ENCODE measurements around the gene GTF2IRD1.
A peak's percentile ranks its signal among the peaks of the same experiment; 100 is the strongest.
"Not testable (repeated sequence)": the region's sequence is repeated elsewhere in the genome, so short reads cannot be mapped to it uniquely, and the experiment has no call there.

The GTF2IRD1 gene, protein sequence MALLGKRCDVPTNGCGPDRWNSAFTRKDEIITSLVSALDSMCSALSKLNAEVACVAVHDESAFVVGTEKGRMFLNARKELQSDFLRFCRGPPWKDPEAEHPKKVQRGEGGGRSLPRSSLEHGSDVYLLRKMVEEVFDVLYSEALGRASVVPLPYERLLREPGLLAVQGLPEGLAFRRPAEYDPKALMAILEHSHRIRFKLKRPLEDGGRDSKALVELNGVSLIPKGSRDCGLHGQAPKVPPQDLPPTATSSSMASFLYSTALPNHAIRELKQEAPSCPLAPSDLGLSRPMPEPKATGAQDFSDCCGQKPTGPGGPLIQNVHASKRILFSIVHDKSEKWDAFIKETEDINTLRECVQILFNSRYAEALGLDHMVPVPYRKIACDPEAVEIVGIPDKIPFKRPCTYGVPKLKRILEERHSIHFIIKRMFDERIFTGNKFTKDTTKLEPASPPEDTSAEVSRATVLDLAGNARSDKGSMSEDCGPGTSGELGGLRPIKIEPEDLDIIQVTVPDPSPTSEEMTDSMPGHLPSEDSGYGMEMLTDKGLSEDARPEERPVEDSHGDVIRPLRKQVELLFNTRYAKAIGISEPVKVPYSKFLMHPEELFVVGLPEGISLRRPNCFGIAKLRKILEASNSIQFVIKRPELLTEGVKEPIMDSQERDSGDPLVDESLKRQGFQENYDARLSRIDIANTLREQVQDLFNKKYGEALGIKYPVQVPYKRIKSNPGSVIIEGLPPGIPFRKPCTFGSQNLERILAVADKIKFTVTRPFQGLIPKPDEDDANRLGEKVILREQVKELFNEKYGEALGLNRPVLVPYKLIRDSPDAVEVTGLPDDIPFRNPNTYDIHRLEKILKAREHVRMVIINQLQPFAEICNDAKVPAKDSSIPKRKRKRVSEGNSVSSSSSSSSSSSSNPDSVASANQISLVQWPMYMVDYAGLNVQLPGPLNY

DNA sequence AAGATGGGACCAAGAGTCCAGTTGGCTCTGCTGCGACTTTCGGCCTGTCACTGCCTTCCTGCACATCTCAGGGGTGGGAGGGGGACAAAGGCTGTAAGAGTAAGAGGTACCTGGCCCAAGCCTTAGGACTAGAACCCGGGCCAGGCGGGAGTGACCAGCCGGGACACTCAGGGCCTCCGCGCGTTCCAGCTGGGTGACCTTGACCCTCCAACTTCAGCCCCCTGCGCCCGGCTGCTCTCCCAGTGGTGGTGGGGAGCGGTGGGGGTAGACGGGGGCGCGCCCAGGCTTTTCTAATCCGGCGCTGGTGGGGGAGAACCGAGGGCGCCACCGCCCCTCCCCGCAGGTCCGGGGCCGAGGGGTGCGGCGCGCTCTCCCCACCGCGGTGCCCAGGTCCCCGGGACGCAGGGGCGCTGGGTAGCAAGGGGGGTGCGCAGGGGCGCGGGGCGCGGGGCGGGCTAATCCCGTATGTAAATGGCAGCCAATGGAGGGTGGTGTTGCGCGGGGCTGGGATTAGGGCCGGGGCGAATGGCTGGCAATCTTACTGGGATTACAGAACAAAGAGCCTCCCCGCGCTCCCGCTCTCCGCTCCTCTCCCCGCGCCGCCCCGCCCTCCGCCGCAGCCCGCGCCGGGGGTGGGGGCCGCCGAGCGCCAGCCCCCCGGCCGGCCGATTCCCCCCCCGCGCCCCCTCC, at the start of gene GTF2IRD1:
GTF2IRD1 (plus strand) TSS at position 585 of the 690 bp plus-strand sequence. CDS start 54,175 bp downstream, outside the sequence.
- peak; percentile 61 for DNase-seq

GRCh38 chr7:74404388-74404700, 49.4 kb upstream of the GTF2IRD1 start:
- DNase-seq, result no peak

- DNase-seq, result no peak
Observed at GRCh38 chr7:74404741-74405140, 49.0 kb upstream of the GTF2IRD1 start.

GRCh38 chr7:74405191-74405898, 48.4 kb upstream of the GTF2IRD1 start:
- peak; percentile 33 for DNase-seq

DNA sequence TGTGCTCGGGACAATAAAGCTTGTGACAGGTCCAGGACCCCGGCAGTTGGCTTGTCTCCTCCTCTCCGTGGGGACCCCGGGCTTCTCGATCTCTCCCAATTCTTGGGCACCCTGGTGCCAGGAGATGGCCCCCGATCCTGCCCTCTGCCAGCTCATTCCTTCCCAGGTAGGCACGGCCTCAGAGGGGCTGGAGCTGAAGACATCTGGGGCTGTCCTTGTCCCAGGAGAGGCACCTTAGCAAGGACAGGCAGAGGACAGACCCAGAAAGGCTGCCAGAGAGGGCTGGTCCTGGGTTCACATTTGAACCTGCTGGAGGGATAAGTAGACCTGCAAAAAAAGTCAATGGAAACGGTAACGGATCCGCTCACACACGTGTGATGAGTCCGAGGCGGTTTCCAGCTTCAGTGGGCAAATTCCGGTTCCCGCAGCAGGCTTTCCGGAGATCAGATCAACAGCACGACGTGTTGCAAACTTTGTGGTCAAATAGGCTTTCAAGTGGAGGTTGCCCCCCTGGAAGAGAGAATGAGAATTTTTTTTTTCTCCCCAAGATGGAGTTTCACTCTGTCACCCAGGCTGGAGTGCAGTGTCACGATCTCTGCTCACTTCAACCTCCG, 47.7 kb upstream of the GTF2IRD1 start:
- DNase-seq, result no peak

- DNase-seq, result no peak
Observed at GRCh38 chr7:74407958-74408357, 45.7 kb upstream of the GTF2IRD1 start.

DNA sequence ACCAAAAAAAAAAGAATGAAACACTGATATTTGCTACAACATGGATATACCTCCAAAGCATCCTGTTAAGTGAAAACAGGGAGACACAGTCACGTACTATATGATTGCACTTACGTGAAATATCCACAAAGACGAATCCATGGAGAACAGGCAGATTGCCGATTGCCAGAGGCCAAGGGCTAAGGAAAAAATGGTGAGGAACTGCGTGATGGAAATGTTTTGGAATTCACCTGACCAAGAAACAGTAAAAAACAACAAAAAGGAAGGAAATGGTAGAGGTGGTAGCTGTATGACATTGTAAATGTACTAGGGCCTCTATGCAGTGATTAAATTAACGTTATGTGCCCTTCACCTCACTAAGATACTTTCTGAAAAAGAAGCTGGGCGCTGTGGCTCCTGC, 44.1 kb upstream of the GTF2IRD1 start:
- no peak for DNase-seq

- no peak for DNase-seq
Observed at GRCh38 chr7:74410772-74411171, 42.9 kb upstream of the GTF2IRD1 start.

DNA sequence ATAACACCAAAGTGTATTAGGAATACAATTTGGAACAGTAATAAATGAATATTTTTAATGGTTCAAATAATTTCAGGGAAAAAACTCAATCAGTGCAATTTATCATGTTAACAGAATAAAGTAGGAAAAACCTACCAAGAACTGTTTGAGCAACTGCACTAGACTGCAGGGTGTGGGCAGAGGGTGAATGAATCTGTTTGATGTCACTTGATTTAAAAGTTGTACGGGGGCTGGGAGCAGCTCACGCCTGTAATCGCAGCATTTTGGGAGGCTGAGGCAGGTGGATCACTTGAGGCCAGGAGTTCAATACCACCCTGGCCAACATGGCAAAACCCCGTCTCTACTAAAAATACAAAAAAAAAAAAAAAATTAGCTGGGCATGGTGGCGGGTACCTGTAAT, 42.1 kb upstream of the GTF2IRD1 start:
- not testable (repeated sequence) for DNase-seq

- peak; percentile 14 for DNase-seq
Observed at GRCh38 chr7:74412056-74412455, 41.6 kb upstream of the GTF2IRD1 start.

GRCh38 chr7:74412603-74413002, 41.1 kb upstream of the GTF2IRD1 start:
- no peak for DNase-seq

- DNase-seq, result not testable (repeated sequence)
Observed at GRCh38 chr7:74414595-74415333, 38.9 kb upstream of the GTF2IRD1 start.

- DNase-seq, result no peak
Observed at GRCh38 chr7:74417419-74417971, 36.2 kb upstream of the GTF2IRD1 start.

DNA sequence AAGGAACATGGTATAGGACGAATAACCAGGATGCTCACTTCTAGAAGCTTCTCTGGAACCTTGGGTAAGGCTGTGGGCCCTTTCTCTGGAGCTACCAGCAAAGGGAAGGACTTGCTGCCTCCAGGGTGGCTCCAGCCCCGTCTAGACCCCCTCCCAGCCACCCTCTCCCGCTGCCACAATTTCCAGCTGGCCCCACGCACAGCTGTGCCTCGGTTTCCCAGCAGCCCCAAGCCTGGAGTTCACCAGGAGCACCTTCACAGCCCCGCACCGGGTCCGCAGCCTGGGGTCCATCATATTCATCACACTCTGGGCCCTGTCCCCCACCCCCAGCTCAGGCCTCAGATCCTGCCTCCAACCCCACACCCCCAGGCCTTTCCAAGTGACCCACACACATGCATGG, 35.6 kb upstream of the GTF2IRD1 start:
- DNase-seq, result no peak

GRCh38 chr7:74418538-74418937, 35.2 kb upstream of the GTF2IRD1 start:
- no peak for DNase-seq

DNA sequence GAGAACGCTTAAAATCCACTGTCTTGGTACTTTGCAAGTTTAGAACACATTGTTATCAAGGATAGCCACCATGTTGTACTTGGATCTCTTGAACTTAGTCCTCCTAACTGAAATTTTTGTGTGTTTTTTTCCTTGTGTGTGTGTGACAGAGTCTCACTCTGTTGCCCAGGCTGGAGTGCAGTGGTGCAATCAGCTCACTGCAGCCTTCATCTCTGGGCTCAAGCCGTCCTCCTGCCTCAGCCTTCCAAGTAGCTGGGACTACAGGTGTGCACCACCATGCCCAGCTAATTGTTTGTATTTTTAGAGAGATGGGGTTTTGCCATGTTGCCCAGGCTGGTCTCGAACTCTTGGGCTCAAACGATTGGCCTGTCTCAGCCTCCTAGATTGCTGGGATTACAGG, 34.5 kb upstream of the GTF2IRD1 start:
- DNase-seq, result not testable (repeated sequence)

DNA sequence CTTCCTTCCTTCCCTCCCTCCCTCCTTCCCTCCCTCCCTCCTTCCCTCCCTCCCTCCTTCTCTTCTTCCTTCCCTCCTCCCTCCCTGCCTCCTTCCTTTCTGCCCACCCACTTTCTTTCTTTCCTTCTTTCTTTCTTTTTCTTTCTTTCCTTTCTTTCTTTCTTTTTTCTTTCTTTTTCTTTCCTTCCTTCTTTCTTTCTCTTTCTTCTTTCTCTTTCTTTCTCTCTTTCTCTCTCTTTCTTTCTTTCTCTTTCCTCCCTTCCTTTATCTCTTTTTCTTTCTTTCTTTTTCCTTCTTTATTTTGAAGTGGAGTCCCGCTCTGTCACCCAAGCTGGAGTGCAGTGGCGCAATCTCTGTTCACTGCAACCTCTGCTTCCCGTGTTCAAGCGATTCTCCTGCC, 33.7 kb upstream of the GTF2IRD1 start:
- no peak for DNase-seq

GRCh38 chr7:74424291-74424880, 29.3 kb upstream of the GTF2IRD1 start:
- no peak for DNase-seq

- DNase-seq, result no peak
Observed at GRCh38 chr7:74428023-74428422, 25.7 kb upstream of the GTF2IRD1 start.

DNA sequence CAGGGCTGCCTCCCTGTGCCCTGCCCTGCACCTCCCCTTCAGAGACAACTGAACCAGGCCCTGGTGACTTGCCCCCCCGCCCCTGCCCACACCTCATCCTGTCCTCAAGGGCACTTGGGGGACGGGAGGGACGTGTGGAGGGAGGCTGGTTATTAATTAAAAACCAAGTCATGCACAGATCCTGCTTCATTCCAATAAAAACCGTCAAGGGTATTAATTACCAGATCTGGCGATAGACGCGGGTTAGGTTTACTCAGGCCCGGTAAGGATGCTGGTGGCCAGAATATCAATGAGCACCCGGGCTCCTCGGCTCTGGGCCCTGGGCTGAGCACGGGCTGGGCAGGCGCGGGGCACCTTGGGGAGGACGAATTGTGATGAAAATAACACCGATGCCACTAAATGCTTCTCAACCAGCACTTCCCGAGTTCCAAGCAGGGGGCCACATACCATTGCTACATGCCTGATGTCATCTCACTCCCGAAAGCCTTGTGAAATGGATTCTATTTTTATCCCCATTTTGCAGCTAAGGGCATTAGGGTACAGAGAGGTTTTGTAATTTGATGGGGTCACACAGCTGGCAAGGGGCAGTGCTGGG, 24.5 kb upstream of the GTF2IRD1 start:
- DNase-seq, result no peak

Data from DMS 273 treated with DMSO at 0.1 percent for 48 hours (cell line).